Parathyroid adenoma (tissue), 2 donors: ENCODE measurements around the gene NEK7.

Source experiments
- H2AFZ ChIP-seq: fragments of 300-600 bp; sonication (generic); one replicate; pipeline ENCODE4 v1.7.0; 2017; ENCODE audit warnings: antibody characterized with exemption, mild to moderate bottlenecking
- H3K27ac ChIP-seq: fragments of 300-600 bp; sonication (generic); one replicate; pipeline ENCODE4 v1.7.0; 2017
- H3K27me3 ChIP-seq: fragments of 300-600 bp; sonication (generic); one replicate; pipeline ENCODE4 v1.7.0; 2017; ENCODE audit warnings: low read length; ENCODE audit not compliant: control insufficient read depth, insufficient read depth
- H3K36me3 ChIP-seq: fragments of 300-600 bp; sonication (generic); one replicate; pipeline ENCODE4 v1.7.0; 2017; ENCODE audit warnings: low read length; ENCODE audit not compliant: control insufficient read depth, insufficient read depth
- H3K4me1 ChIP-seq: fragments of 300-600 bp; sonication (generic); one replicate; pipeline ENCODE4 v1.7.0; 2017; ENCODE audit warnings: control low read depth
- H3K4me2 ChIP-seq: fragments of 300-600 bp; sonication (generic); one replicate; pipeline ENCODE4 v1.7.0; 2017; ENCODE audit warnings: low read length
- H3K4me3 ChIP-seq: fragments of 300-600 bp; sonication (generic); one replicate; pipeline ENCODE4 v1.7.0; 2017; ENCODE audit warnings: low read depth, low read length
- H3K79me2 ChIP-seq: fragments of 300-600 bp; sonication (generic); one replicate; pipeline ENCODE4 v1.7.0; 2017; ENCODE audit warnings: control low read depth
- H3K9ac ChIP-seq: fragments of 300-600 bp; sonication (generic); one replicate; pipeline ENCODE4 v1.7.0; 2017; ENCODE audit warnings: mild to moderate bottlenecking
- H3K9me3 ChIP-seq: fragments of 300-600 bp; sonication (generic); one replicate; pipeline ENCODE4 v1.7.0; 2017; ENCODE audit warnings: low read length; ENCODE audit not compliant: control insufficient read depth
- CTCF ChIP-seq: fragments of 300-600 bp; sonication (generic); IDR thresholded peaks from one replicate; pipeline ENCODE4 v1.7.0; 2017; ENCODE audit warnings: antibody characterized with exemption, mild to moderate bottlenecking
- donor health status: primary hyperparathyroidism.

The NEK7 gene

GRCh38 chr1:198184516-198184915, 27.7 kb downstream of the NEK7 start:
- no peaks in the 10 kb centered on the region for H3K9me3 ChIP-seq
- no peak overlapping the region for H3K4me3 ChIP-seq
- no peaks in the 10 kb centered on the region for H3K4me1 ChIP-seq
- H3K27ac ChIP-seq, result no peak overlapping the region
- H3K9ac ChIP-seq, result no peak overlapping the region
- no peaks in the 10 kb centered on the region for H3K36me3 ChIP-seq
- no peaks in the 10 kb centered on the region for H3K27me3 ChIP-seq
- no peak overlapping the region for H2AFZ ChIP-seq
- H3K4me2 ChIP-seq, result no peak overlapping the region
- H3K79me2 ChIP-seq, result peaks cover 13% of the 10 kb centered on the region
- no peak for TF ChIP-seq CTCF

- Histone ChIP-seq H2AFZ (no peak overlapping the region), H3K4me2 (no peak overlapping the region), H3K4me1 (no peaks in the 10 kb centered on the region), H3K9me3 (no peaks in the 10 kb centered on the region), H3K36me3 (no peaks in the 10 kb centered on the region), H3K27me3 (no peaks in the 10 kb centered on the region), H3K9ac (no peak overlapping the region), H3K27ac (no peak overlapping the region), H3K4me3 (no peak overlapping the region), H3K79me2 (peaks cover 12% of the 10 kb centered on the region)
- no peak for TF ChIP-seq CTCF
These were observed 28.3 kb downstream of the NEK7 start for GRCh38 chr1:198185146-198185545.

- no peaks in the 10 kb centered on the region for H3K9me3 ChIP-seq
- no peaks in the 10 kb centered on the region for H3K4me1 ChIP-seq
- no peaks in the 10 kb centered on the region for H3K27me3 ChIP-seq
- no peak overlapping the region for H3K9ac ChIP-seq
- H3K4me2 ChIP-seq, result no peak overlapping the region
- H3K36me3 ChIP-seq, result no peaks in the 10 kb centered on the region
- no peak for TF ChIP-seq CTCF
- peaks cover 12% of the 10 kb centered on the region for H3K79me2 ChIP-seq
- no peak overlapping the region for H3K27ac ChIP-seq
- no peak overlapping the region for H3K4me3 ChIP-seq
- no peak overlapping the region for H2AFZ ChIP-seq
These were observed 29.0 kb downstream of the NEK7 start for GRCh38 chr1:198185759-198186158.

GRCh38 chr1:198186916-198187580, 30.2 kb downstream of the NEK7 start:
- Histone ChIP-seq H3K36me3 (no peaks in the 10 kb centered on the region), H3K27ac (no peak overlapping the region), H3K27me3 (no peaks in the 10 kb centered on the region), H3K4me3 (no peak overlapping the region), H3K79me2 (peaks cover 6% of the 10 kb centered on the region), H3K4me1 (no peaks in the 10 kb centered on the region), H3K9ac (no peak overlapping the region), H2AFZ (no peak overlapping the region), H3K4me2 (no peak overlapping the region), H3K9me3 (no peaks in the 10 kb centered on the region)
- TF ChIP-seq CTCF, result no peak

GRCh38 chr1:198187973-198188588, 31.3 kb downstream of the NEK7 start:
- H3K4me1 ChIP-seq, result no peaks in the 10 kb centered on the region

More at GRCh38 chr1:198187973-198188588, 31.3 kb downstream of the NEK7 start:
- TF ChIP-seq CTCF, result no peak
- Histone ChIP-seq H3K9ac (no peak overlapping the region), H3K4me3 (no peak overlapping the region), H3K27ac (no peak overlapping the region), H3K36me3 (no peaks in the 10 kb centered on the region), H3K4me2 (no peak overlapping the region), H3K79me2 (peaks cover 4% of the 10 kb centered on the region), H3K9me3 (no peaks in the 10 kb centered on the region), H3K27me3 (no peaks in the 10 kb centered on the region), H2AFZ (no peak overlapping the region)
